NCI-H748 (cell line): ENCODE data around the gene TLR4.
A peak's percentile ranks its signal among the peaks of the same experiment; 100 is the strongest.

Source experiments
- DNase-seq: peaks from one replicate; lab custom pipeline; 2025; ENCODE audit not compliant: unreplicated experiment; lab: John Stamatoyannopoulos, UW

The TLR4 gene

DNA sequence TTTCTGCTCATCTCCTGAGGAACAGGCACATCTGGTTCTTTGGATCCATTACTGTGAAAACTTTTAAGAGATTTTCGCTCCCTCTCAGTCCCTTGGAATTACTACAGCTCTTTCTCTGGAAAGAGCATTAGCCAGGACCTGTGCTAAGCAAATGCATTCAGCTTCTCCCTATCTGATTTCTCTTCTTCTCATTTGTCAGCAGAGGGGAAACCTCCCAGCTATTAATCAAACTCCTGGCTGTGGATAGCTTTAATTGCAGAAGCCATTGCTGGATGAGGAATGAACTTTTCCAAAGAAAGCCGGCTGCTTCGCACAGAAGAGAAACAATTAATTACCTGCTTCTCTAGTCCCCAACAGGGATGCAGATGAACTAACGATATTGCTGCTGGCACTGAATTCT lies 37.9 kb downstream of the TLR4 start:
- no peak for DNase-seq

DNA sequence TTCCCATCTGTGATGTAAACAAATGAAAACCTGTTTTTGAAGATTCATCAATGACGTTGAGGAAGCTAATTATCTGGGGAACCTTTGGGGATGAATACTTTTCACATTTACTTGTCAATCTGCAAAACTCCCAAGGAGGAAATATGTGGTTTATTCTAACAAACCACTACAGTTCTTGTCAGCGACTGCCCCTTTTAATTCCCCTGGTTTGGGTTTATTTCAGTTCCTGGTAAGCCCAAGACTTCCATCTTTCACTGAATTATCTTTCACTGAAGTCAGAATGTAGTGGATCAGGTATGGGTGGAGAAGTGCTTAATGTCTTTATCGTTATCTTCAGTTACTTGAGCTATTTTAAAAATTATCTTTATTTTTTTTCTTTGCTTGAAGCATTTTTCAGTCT lies 40.2 kb downstream of the TLR4 start:
- DNase-seq = peak; percentile 23

DNA sequence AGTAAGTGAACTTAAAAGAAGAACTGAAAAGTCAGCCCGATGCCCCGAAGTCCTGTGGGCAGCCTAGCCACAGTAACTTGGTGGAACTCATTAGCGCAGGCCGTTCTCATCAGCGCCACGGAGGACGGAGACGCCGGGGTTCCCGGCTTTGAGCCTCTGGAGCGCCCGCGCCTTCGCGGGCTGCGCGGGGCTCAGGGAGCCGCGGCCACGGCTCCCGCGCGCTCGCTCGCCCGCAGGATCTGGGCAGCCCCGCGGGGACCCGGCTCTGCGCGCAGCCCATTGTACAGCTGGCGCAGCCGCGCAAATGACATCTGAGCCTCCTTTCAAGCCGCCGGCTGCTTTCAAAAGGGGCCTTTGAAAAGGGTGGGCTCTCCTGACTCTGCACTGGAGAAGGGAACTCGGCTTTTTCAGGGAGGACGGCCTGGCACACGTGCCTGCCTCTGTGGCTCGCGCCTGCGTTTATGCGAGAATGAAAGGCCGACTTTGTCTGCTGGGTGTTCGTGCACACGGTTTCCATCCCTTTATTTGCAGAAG lies 40.7 kb downstream of the TLR4 start:
- peak; percentile 78 for DNase-seq

DNA sequence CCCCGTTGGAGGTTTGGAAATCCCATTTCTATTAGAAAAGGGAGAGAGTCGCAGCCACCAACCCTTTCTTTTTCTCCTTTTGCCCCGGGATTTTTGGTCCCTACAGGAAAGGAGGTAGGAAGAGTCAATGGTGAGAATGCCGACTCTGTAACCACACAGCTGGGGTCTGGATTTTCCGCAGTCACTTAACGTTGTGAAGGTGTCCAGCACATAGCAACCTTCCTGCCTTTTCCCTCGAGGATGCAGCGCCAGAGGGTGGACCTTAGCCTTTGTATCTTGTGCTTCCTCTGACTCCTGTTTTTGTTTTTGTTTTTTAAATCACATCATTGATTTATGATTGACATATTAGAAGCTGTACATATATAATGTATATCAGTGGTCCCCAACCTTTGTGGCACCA lies 41.4 kb downstream of the TLR4 start:
- DNase-seq = no peak

DNA sequence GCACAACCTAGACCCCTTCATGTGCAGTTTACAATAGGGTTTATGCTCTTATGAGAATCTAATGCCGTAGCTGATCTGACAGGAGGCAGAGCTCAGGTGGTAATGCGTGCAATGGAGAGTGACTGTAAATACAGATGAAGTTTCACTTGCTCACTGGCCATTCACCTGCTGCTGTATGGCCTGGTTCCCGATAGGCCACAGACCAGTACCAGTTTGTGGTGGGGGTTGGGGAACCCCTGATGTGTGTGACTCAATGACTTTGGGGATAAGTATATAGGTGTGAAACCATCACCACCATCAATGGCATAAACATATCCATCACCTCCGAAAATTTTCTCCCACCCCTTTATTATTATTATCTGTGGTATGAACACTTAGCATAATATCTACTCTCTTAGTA lies 42.1 kb downstream of the TLR4 start:
- DNase-seq = no peak

DNA sequence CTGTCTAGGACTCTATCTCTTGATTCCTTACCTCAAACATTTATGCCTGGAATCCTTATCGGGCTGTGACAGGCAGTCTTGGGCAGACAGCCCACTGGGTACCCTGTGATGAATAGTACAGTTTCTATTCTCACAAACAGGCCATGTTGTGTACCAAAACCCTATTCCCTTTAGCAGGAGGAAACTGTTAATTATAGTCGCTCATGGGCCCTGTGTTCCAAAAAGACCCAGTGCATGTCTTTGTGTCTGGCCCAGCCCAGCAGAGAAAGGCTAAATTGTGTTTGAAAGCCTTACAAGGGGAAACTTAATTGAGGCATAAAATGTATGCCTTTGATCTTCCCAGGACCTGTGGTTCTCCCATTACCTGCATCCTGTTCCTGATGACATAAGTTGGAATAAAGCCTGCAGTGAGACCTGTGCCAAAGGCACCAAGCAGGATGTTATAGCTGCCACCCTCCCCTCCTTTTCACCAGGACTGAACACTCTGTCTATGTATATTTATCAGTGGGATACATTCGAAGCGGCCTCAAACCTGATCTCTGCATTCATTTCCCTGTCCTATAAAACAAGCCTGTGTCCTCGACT lies 43.3 kb downstream of the TLR4 start:
- peak; percentile 25 for DNase-seq

DNA sequence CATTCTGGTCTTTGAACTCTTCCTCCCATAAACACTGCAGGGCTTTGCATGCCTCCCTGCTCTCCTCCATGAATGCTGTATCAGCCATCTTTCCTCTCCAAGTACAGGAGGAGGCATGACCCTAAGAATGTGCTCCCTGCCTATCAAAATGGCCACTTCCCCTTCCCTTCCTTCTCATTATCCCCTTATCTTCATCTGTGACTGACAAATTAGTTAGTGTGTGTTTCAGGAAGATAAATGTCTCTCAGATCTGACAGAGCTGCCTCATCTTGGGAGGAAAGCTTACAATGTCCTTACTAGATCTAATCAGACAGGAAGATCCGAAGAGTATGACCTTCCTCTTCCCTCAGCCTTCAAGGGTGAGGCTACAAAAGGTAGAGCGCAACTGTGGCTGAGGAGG lies 46.2 kb downstream of the TLR4 start:
- DNase-seq = no peak

DNA sequence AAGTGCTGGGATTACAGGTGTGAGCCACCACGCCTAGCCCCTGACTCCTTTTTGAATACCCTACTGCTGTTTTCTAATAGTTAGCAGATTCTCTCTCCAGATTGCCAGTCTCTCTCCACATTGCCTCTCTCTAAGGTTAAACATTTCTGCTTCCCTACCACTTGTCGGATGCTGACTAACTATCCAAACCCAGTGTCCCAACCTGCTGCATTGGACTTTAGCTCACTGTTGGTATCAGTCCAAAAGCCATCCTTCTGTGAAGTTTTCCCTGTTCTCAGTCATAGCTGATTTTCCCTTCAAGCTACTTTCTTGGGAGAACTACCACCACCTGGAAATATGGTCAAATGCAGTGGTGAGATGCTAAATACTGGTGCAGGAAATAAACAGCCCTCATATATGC lies 48.7 kb downstream of the TLR4 start:
- DNase-seq = no peak

DNA sequence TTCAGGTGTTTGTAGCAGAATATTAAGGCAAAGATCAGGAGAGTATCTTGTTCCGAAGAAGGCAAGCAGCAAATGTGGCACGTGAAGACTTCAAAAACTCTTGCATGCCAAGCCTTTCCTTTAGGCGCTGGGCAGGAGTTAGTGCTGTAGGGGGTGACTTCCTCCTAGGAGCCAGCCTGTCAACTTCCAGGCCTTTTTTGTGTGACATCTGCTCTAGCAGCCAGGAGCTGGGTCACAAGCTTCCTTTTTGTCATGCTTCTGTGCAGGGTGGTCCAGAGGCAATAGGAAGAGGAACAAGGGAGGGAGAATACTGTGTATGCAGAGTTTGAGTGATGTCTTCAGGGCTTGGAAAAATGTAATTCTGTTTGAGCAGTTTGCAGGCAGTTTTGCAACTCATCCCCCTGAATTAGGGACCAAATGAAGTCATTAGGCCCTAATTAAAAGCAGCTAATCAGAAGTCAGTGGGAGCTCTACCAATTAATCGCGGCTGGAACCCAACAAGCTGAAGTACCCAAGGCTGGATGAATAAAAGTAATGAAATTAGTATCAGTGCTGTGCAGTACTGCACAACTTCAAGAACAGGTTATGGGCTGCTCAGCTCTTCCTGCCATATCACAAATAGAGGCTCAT lies 53.5 kb downstream of the TLR4 start:
- DNase-seq = peak; percentile 45

DNA sequence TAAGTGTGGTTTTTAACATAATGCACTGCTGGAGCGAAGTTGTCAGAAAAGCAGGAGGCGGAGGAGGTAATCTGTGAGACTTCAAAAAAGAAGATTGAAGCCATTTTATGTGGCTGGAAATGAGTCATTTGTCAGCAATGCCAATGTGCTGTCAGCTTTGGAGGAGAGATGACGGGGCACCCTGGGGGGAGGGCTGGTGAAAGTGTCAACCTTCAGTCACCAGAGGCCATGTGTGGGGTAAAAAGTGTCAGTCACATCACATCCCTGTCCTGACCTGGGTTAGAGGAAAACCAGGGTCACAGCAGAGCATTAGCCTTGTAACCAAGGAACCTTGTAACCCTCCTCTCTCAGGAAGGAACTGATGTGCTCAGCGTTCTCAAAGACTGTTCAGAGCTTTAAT lies 59.1 kb downstream of the TLR4 start:
- DNase-seq = no peak

DNA sequence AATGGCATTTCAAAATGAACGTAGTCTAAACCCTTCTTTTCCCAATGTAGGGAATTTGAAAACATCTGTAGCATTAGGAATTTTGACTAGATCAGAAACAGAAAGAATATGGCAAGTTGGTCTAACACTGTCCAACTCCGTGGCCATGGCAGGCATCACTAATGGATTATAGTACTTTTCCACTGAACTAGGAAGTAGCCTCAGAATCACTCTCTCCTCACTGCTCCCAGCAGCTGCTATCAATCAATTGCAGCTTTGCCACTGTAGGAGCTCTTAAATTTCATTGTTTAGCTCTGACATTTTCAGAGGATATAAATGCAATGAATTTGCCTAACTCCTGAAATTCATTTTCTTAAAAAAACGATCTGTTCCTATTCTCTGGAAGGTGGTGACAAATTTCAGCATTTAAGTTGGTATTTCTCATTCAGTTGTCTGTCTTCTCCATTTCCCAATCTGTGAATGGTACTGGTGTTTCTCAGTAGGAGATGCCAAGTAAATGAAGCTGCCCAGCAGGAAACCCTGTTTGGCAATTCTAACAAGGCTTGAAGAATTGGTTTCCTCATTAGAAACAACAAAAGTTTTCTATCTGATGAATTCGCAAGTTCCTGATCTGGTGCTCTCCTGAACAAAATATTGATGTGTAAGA lies 64.7 kb downstream of the TLR4 start:
- no peak for DNase-seq

DNA sequence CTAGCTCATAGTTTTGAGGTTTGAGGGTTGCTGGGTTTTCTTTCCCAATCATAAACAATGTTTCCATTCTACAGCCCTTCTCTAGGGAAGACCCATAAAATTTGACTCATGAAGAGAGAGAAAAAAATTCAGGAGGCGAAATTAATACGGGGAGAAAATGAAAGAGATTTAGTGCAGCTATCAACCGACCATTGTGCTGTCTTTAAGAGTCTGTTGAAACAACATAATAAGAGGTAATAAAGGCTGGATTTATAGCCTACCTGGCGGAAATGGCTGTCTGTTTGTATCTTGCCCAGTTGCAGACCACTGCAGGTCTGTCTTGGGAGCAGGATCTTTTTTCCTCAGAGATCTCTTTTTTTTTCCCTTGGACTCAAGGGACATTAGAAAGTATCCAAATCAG lies 66.9 kb downstream of the TLR4 start:
- peak; percentile 84 for DNase-seq

DNA sequence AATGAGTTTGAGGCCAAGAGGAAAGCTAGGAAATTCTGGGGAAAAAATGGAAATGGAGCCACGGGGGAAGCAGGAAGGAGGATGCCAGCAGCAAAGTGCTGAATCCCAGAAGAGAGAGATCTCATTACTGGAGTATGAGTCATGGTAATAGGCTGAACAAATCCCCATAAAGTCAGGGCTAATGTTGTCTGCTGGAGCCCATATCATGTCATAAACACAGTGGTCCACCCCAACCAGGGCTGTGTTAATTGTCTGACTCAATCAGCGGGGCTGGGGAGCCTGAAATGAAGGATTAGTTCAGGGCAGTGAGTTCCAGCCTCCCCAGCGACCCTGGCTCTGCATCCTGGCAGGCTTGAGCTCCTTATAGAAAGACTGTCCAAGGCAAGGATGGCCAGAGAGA lies 68.8 kb downstream of the TLR4 start:
- DNase-seq = peak; percentile 16
